Glomerular visceral epithelial cell (primary cell): ENCODE measurements around the gene LILRA5.
A peak's percentile ranks its signal among the peaks of the same experiment; 100 is the strongest.
"Not testable (repeated sequence)": the region's sequence is repeated elsewhere in the genome, so short reads cannot be mapped to it uniquely, and the experiment has no call there.

Source experiments
- DNase-seq: peaks from one replicate; pipeline ENCODE4 v3.0.0-alpha.2; 2016; ENCODE audit errors: extremely low spot score

Gene LILRA5

GRCh38 chr19:54333586-54334298 is 20.8 kb upstream of the LILRA5 start:
- DNase-seq = no peak

DNA sequence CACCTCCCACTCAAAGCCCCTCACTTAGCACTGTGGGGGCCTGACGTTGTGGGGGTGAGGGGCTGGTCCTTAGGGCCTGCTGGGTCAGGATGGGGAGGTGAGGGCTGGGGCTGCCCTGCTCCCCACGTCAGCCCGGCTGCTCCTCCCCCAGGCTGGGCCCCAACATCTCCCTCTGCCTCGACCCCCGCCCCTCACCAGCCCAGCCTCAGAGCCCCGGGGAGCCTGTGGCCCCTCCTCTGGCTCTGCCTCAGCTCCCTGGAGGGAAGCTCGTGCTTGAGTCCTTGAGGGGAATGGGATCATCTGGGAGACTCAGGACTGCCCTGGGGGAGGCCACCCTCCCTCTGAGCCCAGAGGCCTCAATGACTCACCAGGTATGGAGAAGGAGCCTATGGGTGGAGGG is 19.2 kb upstream of the LILRA5 start:
- no peak for DNase-seq

DNA sequence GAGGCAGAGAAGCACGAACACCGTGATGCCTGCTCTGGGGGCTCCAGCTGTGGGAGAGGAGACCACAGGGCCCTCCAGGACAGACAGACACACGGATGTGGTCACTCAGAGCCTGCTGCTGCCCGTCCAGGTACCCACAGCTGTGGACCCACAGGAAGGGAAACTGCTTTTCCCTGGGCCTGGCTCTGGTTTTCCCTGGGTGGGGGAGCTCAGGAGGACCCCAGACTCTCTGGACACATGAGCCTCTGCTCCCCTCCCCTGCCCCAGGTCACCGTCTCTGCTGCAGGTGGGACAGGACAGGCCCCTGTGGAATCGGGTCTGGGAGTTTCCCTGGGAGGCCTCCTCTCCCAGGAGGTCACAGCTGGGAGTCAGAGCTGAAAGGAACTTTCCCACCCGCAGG is 18.7 kb upstream of the LILRA5 start:
- no peak for DNase-seq

DNA sequence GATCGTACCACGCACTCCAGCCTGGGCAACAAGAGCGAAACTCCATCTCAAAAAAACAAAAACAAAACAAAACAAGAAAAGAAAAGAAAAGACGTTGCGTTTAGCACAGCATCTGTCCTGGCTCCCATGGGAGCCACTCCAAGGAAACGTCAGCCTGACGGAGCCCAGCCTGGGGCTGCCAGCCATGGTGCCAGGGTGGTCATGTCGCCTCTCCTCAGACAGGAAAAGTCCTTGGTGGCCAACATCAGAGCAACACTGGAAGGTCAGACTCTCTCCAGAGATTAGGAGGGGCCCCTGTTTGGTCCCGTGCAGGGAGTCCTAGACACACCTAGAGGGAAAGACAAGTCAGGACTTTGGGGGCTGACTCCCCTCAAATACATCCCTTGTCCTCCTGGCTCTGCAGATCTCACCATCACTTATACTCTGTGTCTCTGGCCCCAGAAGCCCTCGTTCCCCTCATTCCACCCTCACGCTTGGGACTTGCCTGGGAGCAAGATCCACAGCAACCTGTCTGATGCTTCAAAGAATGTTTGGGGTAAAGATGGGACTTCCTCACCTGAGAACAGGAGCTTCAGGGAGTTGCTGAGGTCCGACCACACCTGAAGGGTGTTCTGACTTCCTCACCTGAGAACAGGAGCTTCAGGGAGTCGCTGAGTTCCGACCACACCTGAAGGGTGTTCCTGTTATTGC is 16.7 kb upstream of the LILRA5 start:
- DNase-seq = no peak

GRCh38 chr19:54328781-54329180 is 15.8 kb upstream of the LILRA5 start:
- not testable (repeated sequence) for DNase-seq

- no peak for DNase-seq
Observed at GRCh38 chr19:54325631-54326030, 12.7 kb upstream of the LILRA5 start.

DNA sequence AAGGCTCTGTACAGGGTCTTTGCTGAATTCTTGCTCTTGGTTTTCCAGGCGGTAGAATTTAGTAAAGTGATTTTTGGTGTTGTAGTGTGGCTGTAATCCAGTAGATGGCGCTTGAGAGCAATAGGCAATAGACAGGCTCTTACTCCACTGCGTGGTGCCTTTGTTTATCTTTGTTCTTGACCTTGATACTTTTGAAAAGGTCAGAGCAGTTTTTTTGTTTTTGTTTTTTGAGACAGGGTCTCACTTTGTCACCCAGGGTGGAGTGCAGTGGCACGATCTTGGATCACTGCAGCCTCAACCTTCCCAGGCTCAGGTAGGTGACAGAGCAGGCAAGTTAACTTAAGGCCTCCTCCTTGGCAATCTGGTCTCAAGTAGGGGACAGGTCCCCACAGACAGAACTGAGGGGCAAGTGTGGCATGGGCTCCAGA is 12.2 kb upstream of the LILRA5 start:
- DNase-seq = peak; percentile 47

GRCh38 chr19:54324071-54324470 is 11.1 kb upstream of the LILRA5 start:
- no peak for DNase-seq

DNA sequence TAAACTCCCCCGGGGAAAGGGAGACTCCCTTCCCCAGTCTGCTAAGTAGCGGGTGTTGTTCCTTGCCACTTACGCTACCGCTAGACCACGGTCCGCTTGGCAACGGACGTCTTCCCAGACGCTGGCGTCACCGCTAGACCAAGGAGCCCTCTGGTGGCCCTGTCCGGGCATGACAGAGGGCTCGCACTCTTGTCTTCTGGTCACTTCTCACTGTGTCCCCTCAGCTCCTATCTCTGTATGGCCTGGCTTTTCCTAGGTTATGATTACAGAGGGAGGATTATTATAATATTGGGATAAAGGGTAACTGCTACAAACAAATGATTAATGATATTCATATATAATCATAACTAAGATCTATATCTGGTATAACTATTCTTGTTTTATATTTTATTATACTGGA is 10.0 kb upstream of the LILRA5 start:
- not testable (repeated sequence) for DNase-seq

DNA sequence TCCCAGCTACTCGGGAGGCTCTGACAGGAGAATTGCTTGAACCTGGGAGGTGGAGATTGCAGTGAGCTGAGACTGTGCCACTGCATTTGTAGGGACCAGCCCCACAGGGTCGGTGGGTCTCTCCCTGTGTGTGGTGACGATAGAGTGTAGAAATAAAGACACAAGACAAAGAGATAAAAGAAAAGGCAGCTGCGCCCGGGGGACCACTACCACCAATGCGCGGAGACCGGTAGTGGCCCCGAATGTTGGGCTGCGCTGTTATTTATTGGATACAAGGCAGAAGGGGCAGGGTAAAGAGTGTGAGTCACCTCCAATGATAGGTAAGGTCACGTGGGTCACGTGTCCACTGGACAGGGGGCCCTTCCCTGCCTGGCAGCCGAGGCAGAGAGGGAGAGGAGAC is 9.3 kb upstream of the LILRA5 start:
- not testable (repeated sequence) for DNase-seq

GRCh38 chr19:54319892-54320670 is 7.1 kb upstream of the LILRA5 start:
- no peak for DNase-seq

DNA sequence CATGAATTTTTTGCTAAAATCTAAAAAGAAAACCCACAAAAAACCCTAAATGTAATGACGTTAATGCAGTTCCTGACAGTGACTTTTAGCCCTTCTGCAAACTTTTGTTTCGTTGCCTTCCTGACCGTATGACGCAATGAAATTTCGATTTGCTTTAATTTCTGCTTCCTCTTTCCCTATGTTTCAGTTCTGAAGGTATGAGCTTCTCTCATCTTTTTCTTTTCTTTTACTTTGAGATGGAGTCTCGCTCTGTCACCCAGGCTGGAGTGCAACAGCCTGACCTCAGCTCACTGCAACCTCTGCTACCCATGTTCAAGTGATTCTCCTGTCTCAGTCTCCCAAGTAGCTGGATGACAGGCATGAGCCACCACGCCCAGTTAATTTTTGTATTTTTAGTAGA is 6.1 kb upstream of the LILRA5 start:
- no peak for DNase-seq

DNA sequence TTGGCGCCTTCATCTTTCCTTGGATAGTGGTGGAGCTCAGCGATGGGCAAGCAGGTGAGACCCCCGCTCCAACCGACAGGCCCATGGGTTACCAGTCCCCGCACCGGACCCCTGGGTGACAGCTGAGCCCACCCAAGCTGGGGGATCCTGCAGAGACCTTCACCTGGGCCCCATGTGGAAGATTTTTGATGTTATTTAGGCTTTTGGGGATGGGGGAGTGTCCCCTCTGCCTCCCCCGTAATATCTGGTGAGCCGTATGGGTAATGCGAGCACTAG is 4.9 kb upstream of the LILRA5 start:
- DNase-seq = no peak

GRCh38 chr19:54317108-54317964 is 4.4 kb upstream of the LILRA5 start:
- no peak for DNase-seq

GRCh38 chr19:54316746-54317107 is 3.8 kb upstream of the LILRA5 start:
- no peak for DNase-seq

DNA sequence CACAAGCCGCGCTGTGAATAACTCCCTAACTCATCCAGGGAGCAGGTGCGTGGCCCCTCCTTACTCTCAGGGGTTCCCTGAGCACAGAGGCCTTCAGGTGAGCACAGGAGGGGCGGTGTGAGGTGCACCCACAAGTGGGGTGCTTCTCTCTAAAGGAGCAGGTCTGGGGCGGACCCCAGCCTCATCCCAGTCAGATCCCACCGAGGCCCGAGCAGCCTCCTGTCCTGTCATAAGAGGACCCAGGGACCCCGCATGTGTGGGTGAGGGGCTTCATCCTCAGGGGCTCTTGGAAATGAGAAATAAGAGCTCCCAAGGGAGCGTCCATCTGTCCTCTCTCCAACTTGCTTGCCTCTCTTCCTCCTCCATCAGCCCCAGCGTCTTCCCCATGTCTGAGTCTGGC is 3.0 kb upstream of the LILRA5 start:
- DNase-seq = no peak

DNA sequence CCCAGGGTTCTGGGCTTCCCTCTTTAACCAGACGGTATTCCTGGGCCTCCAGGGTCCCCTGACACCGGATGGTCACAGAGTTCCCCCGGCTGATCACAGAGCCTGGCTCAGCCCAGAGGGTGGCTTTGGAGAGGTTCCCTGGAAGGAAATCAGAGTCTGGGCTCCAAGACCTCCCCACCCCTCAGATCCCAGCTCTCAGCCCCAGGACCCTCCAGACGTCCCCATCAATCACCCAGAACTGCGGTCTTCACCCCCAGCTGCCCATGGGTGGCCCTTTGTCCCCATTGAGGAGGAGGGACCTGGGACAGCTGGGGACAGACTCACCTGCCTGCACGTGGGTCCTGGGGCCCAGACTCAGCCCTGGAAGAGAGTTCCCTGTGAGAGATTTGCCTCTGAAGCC is 955 bp downstream of the LILRA5 start:
- DNase-seq = no peak

DNA sequence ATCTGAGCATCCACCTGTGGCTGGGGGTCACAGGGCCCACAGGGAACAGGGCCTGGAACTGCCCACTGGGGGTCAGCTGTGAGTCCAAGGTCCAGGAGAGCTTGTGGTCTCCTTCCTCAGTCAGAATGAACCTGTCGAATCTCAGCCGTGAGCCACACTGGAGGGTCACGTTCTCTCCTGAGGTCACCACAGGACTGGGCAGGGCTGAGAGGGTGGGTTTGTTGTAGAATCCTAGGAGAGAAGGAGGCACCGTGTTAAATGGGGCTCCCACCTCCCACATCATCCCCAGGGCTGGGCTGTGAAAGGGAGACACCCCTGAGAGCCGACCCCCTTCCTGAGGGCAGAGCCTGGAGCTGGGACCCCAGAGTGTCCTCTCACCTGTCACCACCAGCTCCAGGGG is 1.5 kb downstream of the LILRA5 start:
- no peak for DNase-seq

DNA sequence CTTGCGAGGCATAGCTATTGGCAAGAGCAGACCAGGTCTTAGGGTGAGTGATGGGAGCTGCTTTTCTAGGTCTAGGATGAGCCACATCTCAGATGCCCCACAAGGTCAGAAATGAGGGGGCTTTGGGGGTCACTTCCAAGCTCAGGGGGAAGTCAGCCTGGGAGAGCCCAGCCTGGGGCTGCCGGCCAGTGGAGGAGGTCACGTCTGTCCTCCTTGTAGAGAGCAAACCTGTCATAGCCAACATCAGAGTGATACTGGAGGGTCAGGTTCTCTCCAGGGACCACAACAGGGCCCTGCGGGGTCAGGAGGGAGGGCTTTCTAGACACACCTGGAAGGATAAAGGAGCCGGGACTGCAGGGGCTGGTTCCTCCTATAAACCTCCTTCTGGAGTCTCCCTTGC is 2.4 kb downstream of the LILRA5 start:
- DNase-seq = no peak

GRCh38 chr19:54309811-54310210 is 3.2 kb downstream of the LILRA5 start:
- no peak for DNase-seq

- DNase-seq = no peak
Observed at GRCh38 chr19:54307389-54308020, 5.5 kb downstream of the LILRA5 start.

GRCh38 chr19:54305141-54305540 is 7.8 kb downstream of the LILRA5 start:
- no peak for DNase-seq
